ENCODE measurements around the gene CPLX3.
"Not testable (repeated sequence)": the region's sequence is repeated elsewhere in the genome, so short reads cannot be mapped to it uniquely, and the experiment has no call there.

CPLX3 gene

GRCh38 chr15:74826364-74826819 lies at the start of gene CPLX3:
CPLX3 (plus strand) TSS chr15:74826627; CDS start chr15:74826704, 77 bp downstream.
- DNase-seq: peak; percentile 49

DNA sequence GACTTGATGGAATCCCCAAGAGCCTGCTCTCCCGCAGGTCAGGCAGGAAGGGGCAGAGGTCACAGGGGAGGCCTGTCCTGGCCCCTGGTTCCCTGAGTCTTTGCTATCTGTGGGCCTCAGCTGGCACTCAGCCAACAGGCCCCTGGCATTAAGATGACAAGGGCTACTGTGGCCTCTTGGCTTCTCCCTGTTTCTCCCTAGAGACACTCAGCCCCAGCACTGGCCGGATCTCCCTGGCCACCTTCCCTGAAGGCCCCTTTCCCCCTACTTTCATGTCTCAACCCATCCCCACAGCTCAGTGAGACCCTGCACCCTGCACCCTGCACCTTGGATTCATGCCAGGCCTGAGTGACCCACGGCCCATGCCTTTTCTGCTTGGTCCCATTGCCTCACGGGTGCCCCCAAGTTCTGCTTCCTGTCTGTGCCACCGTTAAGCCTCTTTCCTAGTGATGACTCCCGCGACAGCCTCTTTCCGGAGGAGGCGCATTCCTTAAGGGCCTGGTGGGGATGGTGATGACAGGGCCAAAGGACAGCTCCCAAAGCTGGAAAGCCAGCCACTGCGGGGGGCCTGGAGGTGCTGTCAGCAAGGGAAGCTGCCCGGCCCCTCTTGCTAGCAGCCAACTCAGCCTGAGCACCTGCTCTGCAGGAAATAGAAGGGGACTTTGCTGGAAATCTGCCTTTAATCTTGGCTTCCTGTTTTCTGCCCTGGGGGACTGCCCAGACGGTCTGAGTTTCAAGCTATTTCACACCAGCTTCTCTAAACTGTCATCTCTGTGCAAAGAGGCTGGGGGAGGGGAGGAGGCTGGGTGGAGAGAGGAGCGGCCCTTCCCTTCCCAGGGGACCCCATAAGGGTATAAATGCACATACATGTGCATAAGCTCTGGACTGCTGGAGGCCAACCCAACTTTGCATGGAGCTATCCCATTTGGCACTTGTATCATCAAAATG lies 49.3 kb upstream of the CPLX3 start:
- peak; percentile 50 for DNase-seq

DNA sequence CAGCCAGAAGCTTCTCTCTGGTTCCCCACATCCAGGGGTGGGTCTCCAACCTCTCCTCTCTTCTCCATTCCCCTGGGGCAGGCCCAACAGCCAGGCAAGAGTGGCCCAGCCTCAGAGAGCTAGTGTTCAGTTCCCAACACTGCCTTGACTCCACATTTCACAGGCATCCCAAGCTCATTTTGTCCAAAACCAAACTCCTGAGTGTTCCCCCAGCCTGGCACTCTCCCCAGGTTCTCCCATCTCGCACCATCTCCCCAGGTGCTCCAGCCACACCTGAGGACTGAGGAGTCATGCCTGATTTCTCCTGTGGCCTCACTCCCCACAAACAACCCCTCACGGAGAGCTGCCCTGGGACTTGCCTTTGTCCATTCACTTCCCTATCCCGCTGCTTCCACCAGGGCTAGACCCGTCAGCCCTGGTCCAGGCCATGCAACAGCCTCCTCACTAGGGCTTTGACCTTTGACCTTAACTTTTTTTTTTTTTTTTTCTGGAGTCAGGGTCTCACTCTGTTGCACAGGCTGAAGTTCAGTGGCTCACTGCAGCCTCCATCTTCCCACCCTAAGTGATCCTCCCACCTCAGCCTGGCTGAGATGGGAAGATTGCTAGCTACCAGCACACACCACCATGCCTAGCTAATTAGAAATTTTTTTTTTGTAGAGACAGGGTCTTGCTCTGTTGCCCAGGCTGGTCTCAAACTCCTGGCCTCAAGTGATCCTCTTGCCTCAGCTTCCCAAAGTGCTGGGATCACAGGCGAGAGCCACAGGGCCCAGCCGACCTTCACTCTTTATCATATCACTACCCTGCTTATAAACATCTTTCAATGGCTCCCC lies 48.4 kb upstream of the CPLX3 start:
- DNase-seq: no peak

DNA sequence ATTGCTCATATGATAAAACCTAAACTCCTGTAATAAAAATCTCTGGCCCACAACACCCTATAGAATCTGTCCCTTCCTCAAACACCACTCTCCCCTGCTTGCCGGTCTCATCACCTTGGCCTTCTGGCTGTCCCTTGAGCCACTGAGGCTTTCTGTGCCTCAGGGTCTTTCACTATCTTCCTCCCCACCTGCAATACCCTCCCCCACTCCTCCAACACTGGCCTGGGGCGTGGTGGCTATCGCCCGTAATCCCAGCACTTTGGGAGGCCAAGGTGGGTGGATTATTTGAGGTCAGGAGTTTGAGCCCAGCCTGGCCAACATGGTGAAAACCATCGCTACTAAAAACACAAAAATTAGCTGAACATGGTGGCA lies 47.8 kb upstream of the CPLX3 start:
- DNase-seq: no peak

DNA sequence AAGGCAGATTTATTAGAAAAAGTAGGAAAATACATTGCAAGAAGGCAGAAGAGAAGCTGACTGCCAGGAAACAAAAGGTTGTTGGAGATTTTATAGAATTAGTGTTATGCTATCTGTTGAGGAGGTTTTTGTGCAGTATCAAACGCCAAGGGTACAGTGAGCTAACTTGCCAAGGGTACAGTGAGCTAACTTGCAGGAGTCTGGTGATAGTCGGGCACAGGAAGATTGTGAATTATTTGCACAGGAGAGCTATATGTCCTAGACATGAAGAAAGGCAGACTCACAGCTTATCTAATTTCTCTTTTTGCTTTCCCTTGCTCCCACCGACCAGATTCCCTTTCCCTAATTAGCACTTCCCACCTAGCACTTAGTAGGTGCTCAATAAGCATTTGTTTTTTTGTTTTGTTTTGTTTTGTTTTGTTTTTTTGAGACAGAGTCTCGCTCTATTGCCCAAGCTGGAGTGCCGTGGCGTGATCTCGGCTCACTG lies 47.2 kb upstream of the CPLX3 start:
- no peak for DNase-seq

GRCh38 chr15:74780523-74781430 lies 45.6 kb upstream of the CPLX3 start:
- no peak for DNase-seq

DNA sequence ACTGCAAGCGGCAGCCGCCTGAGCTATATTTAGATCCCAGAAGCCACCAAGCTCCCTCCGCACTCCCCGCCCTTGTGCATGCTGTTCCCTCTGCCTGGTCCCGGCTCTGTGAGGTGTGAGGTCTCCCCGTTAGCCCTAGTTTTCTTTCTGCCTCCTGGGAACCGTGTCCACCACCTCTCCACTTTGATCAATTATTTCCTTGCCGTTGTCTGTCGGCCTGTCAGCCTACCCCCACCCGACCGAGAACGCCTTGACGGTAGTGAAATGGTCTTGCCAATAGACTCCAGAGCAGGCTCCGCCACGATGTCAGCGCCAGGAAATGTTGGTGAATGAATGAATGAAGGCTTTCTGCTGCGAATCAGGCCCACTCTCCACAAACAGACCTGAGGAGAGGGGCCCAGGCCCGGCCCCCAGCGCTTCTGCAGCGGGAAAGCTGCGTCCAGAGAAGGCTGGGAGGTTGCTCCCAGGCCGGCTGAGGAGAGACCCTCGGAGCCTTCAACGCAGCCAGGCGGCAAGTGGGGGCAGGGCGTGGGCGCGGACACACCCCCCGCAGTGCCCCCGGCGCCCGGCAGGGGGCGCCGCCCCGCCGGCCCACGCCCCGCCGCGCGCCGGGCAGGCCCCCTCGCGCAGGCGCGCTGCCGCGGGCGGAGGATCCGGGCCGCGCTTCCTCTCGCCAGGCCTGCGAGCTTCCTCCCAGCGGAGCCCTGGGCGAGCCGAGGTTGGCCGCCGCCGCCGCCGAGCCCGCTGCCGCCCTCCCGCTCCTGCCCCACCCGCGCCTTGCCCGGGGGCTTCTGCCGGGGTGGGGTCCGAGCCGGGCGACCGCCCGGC lies 44.8 kb upstream of the CPLX3 start, which contains the start of gene CSK:
Gene CSK (plus strand): TSS at position 650 of the 828 bp plus-strand sequence. CDS start 16,218 bp downstream, outside the sequence.
- DNase-seq: peak; percentile 72

GRCh38 chr15:74782259-74783071 lies 44.0 kb upstream of the CPLX3 start:
- peak; percentile 64 for DNase-seq

DNA sequence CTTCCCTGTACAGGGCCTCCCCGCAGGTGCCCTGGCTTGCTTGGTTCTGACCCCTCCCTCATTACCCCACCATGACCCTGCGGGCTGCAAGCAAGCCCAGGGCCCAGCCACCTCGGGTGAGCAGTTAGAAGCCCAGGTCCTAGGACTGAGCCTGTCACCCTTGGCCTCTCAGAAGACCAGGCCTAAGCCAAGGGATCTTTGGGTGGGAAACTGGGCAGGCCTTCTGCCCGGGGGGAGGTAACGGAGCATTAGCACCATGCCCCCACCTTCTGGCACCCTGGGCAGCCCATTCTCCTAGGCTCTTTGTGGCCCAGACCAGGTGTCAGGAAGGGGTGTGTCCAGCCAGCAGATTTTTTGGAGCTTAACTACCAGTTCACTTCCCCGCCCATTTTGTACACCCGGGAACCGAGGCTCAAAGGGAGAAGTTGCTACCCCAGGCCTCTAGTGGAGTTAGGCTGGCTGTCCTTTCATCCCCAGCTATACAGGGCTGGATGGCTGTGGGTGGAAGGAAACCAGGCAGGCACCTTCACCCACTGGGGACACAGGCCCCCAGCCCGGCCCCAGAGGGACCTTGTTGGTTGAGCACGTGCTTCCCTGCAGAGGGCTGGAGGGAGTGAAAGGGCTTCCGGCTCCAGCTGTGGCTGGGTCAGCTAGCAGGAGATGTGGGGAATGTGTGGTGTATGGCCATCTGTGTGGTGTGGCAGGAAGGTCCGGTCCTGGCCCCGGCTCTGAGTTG lies 43.2 kb upstream of the CPLX3 start:
- DNase-seq: no peak

DNA sequence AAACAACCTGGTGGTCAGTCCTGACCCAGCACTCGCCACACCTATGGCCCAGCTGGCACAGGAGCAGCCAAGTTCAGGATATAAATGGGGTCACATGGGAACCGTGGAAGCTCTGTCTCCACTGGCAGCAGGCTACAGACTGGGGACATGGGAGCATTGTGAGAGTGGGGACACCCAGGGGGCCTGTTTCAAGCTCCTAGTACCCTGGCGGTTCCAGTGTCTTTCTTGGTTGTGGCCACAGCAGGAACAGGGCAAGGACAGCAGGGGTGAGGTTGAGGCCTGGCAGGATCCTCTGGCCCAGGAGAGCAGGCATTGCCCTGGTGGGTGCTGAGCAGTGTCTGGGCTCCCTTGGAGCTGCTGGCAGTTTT lies 42.6 kb upstream of the CPLX3 start:
- DNase-seq: no peak

DNA sequence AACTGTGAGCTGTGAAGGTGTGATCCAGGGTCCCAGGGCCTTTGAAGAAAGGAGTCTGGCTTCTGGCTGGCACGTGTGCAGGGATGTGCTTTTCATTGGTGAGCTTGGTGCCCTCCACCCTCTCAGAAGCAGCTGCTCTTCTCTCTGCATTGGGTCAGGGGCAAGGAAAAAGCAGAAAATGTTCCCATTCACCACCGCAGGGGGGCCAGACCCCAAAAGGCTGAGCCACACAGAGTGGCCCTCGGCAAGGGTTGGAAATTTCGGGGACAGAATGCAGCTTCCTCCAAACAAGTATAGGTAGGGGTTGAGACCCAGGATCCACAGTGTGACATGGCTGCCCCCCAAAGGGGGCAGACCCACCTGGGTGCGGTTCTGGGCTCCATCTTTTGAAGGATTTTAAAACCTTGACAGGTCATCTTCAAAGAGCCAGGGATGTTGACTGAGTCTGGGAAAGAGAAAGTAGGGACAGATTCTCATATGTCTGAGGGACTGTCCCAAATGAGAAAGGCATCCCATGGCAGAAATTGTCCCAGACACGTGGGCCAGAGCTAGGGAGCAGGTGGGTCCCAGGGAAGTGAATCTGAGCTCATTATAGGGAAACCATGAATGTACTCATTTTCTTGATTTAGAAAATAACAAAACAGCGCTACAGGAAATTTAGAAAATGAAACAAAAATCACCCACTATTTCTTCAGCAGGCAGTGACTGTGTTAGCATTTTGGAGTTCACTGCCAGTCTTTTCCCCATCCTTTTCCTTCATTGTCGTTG lies 41.8 kb upstream of the CPLX3 start:
- no peak for DNase-seq

DNA sequence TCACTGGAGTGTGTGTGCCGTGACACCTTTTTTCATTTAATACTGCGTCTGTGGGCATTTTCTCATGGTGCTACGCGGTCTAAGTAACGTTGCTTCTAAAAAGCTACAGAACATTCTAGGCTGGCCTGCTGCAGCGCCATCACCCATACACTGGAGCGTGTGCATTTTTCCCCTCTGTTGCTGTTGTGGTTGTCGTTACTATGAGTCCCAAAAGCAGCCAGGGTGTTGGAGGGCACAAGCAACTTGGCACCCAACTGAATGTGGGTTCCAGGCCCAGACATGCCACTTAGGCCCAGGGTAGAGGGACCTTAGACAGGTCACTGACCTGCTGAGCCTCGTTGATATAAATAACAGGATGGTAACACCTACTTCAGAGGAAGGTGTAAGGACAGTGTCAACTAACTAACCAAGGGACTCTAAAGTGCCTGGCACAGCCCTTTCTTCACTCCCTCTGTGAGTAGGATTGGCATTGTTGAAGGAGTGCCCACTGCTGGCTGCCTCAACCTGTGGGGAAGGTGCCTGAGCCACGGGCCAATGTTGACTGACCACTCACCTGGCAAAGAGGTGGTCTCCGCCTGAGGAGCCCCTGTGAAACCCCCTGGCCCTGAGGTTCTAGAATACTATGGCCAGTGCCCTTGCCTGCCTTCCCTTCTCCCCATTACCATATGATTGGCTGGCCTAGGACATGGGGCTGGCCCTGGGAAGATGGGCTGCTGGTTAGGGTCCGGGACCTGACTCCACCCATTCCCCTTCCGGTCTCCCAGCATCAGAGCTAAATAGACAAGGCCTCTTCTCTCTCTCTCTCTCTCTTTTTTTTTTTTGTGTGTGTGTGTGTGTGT lies 41.0 kb upstream of the CPLX3 start:
- DNase-seq: no peak

GRCh38 chr15:74786081-74786480 lies 40.3 kb upstream of the CPLX3 start:
- DNase-seq: not testable (repeated sequence)

DNA sequence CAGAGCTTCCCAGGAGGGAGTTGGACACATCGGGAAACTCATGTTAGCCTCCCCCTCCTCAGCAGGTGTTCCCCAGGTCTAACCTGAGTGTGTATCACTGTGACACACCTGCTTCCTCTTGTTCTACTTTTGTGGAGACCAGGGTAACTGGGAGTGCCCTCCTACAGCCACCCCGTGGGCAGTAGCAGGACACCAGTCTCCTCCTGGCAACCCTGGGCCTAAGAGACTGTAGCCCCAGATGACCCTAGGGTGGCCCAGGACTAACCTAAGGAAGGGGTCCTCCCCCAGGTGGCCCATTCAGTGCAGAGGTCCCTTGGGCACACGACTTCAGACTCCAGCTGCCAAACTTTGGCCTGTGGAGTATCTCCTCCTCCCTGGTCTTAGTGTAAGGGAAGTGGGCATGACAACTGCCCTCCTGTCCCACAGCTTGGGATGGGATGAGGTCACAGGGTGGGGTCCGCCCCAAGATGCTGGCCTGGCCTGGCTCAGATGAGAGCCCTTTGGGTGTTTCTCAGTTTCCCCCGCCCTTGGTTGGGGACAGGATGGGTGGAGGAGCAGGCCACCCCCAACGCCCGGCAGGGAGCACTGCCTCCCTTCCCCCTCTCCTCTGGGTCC lies 39.8 kb upstream of the CPLX3 start:
- DNase-seq: no peak

DNA sequence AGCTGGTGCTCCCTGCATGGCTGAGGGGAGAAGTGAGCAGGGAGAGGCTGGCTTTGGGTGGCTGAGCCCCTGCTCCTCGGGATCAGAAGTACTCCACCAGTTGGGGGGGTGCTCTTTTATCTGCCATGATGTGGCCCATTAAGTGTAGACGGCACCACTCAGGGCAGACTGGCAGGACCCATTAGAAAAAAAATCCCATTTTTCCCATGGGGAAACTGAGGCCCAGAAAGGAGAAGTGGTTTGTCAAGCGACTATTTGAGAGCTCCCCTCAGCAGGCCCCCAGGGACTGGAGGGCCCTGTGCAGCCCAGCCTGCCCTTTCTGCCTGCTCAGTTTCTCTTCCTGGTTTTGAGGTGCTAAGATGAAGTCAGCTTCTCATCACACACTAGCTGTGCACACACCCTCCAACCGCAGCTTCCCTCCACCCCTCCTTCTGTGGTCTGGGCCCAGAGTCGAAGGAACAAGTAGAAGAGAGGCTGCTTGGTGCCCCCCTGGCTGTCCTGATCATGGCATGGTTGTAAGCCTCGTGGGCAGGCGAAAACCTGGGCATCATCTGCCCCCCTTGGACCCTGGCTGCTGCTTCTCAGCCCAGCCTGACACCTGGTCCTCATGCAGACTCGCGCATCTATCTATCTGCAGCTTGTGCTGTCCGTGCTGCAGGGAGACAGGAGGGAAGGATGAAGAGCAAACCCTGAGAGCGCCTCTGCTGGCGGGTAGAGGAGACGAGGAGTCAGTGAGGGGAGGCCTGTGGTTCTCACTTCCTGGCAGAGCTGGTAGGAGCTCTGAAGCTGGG lies 39.0 kb upstream of the CPLX3 start:
- peak; percentile 83 for DNase-seq

- DNase-seq: no peak
Measured at GRCh38 chr15:74788042-74788682, 38.3 kb upstream of the CPLX3 start.

Data from activated CD4-positive, alpha-beta T cell treated with anti-CD3 and anti-CD28 coated beads, Interleukin-2, amount 50 U/mL, for 1 hour (primary cell).